ENCODE results near the gene PPP1R15B.

PPP1R15B gene

GRCh38 chr1:204420039-204421004, 8.7 kb upstream of the PPP1R15B start:
- in situ Hi-C loops (cut with MboI; ENCODE audit: low sequenced_read_pairs): no loop called here

GRCh38 chr1:204419064-204419403, 7.4 kb upstream of the PPP1R15B start:
- in situ Hi-C loops (cut with MboI; ENCODE audit: low sequenced_read_pairs): no loop called here

More at GRCh38 chr1:204420039-204421004, 8.7 kb upstream of the PPP1R15B start:
- Histone ChIP-seq H3K4me3 (no peak overlapping the region), H3K4me1 (peaks cover 4% of the 10 kb centered on the region; the same call in 1 of the 2 replicates), H3K9me3 (no peaks in the 10 kb centered on the region), H3K36me3 (replicated peaks) (peaks cover 4% of the 10 kb centered on the region), H3K27me3 (ENCODE audit: low read depth) (no peaks in the 10 kb centered on the region)
- DNase-seq (ENCODE audit: low spot score in 2 of 2): no peak

GRCh38 chr1:204418174-204419063, 6.8 kb upstream of the PPP1R15B start:
- Histone ChIP-seq H3K9me3 (no peaks in the 10 kb centered on the region), H3K4me3 (no peak overlapping the region), H3K4me1 (peaks cover 4% of the 10 kb centered on the region; the same call in 1 of the 2 replicates), H3K27me3 (ENCODE audit: low read depth) (no peaks in the 10 kb centered on the region), H3K36me3 (replicated peaks) (peaks cover 4% of the 10 kb centered on the region; the same call in 1 of the 2 replicates)
- no peak for DNase-seq (ENCODE audit: low spot score in 2 of 2)
- in situ Hi-C loops (cut with MboI; ENCODE audit: low sequenced_read_pairs): no loop called here

More at GRCh38 chr1:204419064-204419403, 7.4 kb upstream of the PPP1R15B start:
- Histone ChIP-seq H3K27me3 (ENCODE audit: low read depth) (no peaks in the 10 kb centered on the region), H3K9me3 (no peaks in the 10 kb centered on the region), H3K4me3 (no peak overlapping the region), H3K4me1 (peaks cover 4% of the 10 kb centered on the region; the same call in 1 of the 2 replicates), H3K36me3 (replicated peaks) (peaks cover 4% of the 10 kb centered on the region; the same call in 1 of the 2 replicates)
- no peak for DNase-seq (ENCODE audit: low spot score in 2 of 2)

- in situ Hi-C loops (cut with MboI; ENCODE audit: low sequenced_read_pairs): no loop called here
- no peaks in the 10 kb centered on the region for H3K27me3 ChIP-seq (ENCODE audit: low read depth)
- H3K4me3 ChIP-seq: no peak overlapping the region
- H3K36me3 ChIP-seq (replicated peaks): peaks cover 4% of the 10 kb centered on the region; the same call in 1 of the 2 replicates
- peaks cover under 1% of the 10 kb centered on the region; the same call in 1 of the 2 replicates for H3K4me1 ChIP-seq
- no peaks in the 10 kb centered on the region for H3K9me3 ChIP-seq
- DNase-seq (ENCODE audit: low spot score in 2 of 2): no peak
These were observed 5.7 kb upstream of the PPP1R15B start for GRCh38 chr1:204417074-204417997.

DNA sequence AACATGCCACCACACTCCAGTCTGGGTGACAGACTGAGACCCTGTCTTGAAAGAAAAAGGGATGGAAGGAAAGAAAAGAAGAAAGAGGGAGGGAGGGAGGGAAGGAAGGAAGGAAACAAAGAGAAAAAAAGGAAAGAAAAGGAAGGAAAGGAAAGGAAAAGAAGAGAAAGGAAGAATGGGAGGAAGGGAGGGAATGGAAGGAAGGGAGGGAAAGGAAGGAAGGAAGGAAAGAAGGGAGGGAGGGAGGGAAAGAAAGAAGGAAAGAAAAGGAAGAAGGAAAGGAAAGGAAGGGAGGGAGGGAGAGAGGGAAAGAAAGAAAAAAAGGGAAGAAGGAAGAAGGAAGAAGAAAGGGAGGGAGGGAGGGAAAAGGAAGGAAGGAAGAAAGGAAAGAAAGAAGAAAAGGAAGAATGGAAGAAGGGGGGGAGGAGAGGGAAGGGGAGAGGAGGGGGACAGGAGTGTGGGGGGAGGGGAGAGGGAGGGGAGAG, 5.0 kb upstream of the PPP1R15B start:
- Histone ChIP-seq H3K9me3 (no peaks in the 10 kb centered on the region), H3K27me3 (ENCODE audit: low read depth) (no peaks in the 10 kb centered on the region), H3K4me3 (no peak overlapping the region), H3K4me1 (peaks cover 3% of the 10 kb centered on the region; the same call in 1 of the 2 replicates), H3K36me3 (replicated peaks) (peaks cover 4% of the 10 kb centered on the region; the same call in 1 of the 2 replicates)
- no peak for DNase-seq (ENCODE audit: low spot score in 2 of 2)
- in situ Hi-C loops (cut with MboI; ENCODE audit: low sequenced_read_pairs): no loop called here

GRCh38 chr1:204415351-204415750, 3.7 kb upstream of the PPP1R15B start:
- peaks cover 3% of the 10 kb centered on the region; the same call in 1 of the 2 replicates for H3K4me1 ChIP-seq
- H3K36me3 ChIP-seq (replicated peaks): peaks cover 5% of the 10 kb centered on the region; the same call in 1 of the 2 replicates
- no peaks in the 10 kb centered on the region for H3K27me3 ChIP-seq (ENCODE audit: low read depth)
- in situ Hi-C loops (cut with MboI; ENCODE audit: low sequenced_read_pairs): no loop called here
- DNase-seq (ENCODE audit: low spot score in 2 of 2): no peak
- no peaks in the 10 kb centered on the region for H3K9me3 ChIP-seq
- no peak overlapping the region for H3K4me3 ChIP-seq

GRCh38 chr1:204414016-204414415, 2.4 kb upstream of the PPP1R15B start:
- no peak for DNase-seq (ENCODE audit: low spot score in 2 of 2)
- in situ Hi-C loops (cut with MboI; ENCODE audit: low sequenced_read_pairs): no loop called here
- Histone ChIP-seq H3K27me3 (ENCODE audit: low read depth) (no peaks in the 10 kb centered on the region), H3K9me3 (no peaks in the 10 kb centered on the region), H3K4me3 (no peak overlapping the region), H3K4me1 (peaks cover 3% of the 10 kb centered on the region; the same call in 1 of the 2 replicates), H3K36me3 (replicated peaks) (peaks cover 9% of the 10 kb centered on the region; the same call in 1 of the 2 replicates)

DNA sequence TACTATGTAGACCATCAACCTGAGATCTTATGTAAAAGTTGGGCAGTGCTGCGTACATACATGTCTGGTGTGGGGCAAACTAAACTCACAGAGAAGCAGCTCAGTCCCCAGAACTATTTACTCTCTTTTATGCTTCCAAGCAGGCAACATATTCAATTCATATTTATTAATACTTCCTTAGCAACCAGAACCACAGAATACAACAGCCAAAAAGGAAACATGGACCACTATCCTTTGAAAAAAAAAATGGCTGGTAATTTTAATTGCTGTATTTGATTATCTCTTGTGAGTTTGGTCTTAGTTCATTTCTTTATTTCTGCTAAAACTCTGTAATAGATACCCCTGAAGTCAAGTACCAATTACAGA, 1.5 kb upstream of the PPP1R15B start:
- Histone ChIP-seq H3K36me3 (replicated peaks) (peaks cover 9% of the 10 kb centered on the region), H3K9me3 (no peaks in the 10 kb centered on the region), H3K27me3 (ENCODE audit: low read depth) (no peaks in the 10 kb centered on the region), H3K4me3 (no peak overlapping the region), H3K4me1 (peaks cover 3% of the 10 kb centered on the region; the same call in 1 of the 2 replicates)
- in situ Hi-C loops (cut with MboI; ENCODE audit: low sequenced_read_pairs): no loop called here
- no peak for DNase-seq (ENCODE audit: low spot score in 2 of 2)

DNA sequence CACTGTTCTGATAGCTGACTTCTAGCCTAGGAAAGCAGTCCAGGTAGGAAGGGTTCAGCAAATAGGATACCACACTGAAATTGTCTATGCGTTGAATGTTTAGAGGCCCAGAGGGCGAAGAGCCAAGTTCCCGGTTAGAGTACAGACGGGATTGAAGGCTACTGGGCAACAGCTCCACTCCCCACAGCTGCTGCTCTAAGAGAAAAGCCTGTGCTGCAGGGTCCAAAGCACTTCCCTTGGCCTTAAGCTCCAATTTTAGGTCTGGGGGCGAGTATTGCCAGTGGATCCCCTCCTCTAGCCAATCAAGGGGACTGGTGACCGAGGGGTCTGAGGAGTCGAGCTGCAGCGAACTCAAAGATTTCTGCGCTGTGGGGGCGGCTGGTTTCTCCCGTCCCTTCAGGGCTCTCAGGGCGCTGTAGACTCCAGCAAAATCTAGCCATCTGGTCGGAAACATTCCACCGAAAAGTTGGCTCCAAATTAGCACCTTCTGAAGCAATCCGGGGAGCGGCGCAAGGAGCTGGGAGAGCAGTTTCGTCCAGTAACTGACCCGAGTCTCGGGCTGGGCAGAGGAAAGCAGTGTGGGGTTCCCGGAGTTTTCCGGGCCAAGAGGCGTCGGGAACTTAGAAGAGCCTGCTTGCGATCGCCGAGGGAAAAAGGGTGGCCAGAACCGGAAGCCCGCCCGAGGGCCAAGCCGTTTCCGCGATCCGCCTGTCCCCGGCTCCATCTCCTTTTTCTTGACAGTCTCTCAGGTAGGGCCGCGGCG, 748 bp downstream of the PPP1R15B start:
- in situ Hi-C loops (cut with MboI; ENCODE audit: low sequenced_read_pairs): no loop called here
- H3K9me3 ChIP-seq: no peaks in the 10 kb centered on the region
- peaks cover 14% of the 10 kb centered on the region for H3K36me3 ChIP-seq (replicated peaks)
- peak overlapping the region; percentile 93 for H3K4me3 ChIP-seq
- peak in 1 of 2 experiments; percentile 52 for DNase-seq (ENCODE audit: low spot score in 2 of 2)
- peaks cover 8% of the 10 kb centered on the region for H3K4me1 ChIP-seq
- H3K27me3 ChIP-seq (ENCODE audit: low read depth): no peaks in the 10 kb centered on the region

DNA sequence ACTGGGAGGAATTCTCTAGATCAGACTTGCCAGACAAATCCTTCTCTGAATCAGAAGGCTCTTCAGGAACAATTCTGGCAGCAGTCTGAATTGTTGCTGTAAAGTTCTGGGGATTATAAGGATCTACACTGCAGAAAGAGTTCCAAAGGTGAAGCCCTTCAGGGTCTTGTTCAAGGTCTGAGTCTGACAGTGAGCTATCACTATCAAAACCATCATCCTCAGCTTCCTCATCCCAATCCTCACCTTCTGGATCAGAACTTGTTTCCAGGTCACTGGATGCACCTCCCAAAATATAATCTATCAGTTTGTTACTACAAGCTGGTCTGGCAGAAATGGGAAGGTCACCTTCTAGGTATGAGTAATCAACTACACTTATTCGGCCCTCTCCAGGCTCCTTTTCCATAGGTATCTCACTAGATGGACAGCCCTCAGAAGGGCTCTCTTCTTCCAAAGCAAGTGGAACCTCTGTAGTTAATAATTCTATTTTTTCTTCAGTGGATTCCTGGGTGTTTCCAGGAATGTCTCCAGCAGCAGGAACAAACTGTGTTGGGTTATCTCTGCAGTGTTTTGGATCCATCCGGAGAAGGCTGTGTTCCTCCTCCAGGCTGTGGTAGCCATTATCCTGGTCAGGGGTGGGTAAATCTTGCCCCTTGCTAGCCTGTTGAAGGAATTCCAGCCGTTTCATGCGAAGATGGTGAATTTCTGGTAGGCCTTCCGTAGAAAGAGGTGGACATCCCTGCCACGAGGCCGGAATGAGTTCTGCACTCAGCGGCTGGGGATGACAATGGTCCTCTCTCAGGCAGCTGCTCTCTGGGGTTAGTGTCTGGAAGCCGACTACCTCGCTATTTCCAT, 1.6 kb downstream of the PPP1R15B start:
- H3K4me3 ChIP-seq: peak overlapping the region; percentile 93
- peaks cover 9% of the 10 kb centered on the region for H3K4me1 ChIP-seq
- H3K27me3 ChIP-seq (ENCODE audit: low read depth): no peaks in the 10 kb centered on the region
- H3K36me3 ChIP-seq (replicated peaks): peaks cover 23% of the 10 kb centered on the region
- no peaks in the 10 kb centered on the region for H3K9me3 ChIP-seq
- in situ Hi-C loops (cut with MboI; ENCODE audit: low sequenced_read_pairs): no loop called here
- DNase-seq (ENCODE audit: low spot score in 2 of 2): no peak

DNA sequence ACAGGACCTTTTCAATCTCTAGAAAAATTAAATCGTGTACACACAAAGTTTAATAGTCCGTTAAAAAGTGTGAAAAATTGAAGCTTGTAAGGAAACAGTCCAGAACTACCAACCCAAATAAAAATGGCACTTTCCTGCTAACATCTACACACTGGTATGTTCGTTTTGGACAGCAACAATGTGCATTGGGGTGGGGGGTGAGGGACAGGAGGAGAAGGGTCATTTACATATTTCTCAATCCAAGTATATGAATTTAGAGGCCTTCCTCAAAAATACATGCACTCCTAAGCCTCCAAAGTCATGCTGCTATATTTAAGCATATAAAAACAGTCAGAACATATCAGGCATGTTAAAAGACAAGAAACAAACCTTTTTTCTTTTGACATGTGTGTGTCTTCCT, 2.5 kb downstream of the PPP1R15B start:
- Histone ChIP-seq H3K4me3 (peak overlapping the region; percentile 93), H3K9me3 (no peaks in the 10 kb centered on the region), H3K27me3 (ENCODE audit: low read depth) (no peaks in the 10 kb centered on the region), H3K4me1 (peaks cover 9% of the 10 kb centered on the region), H3K36me3 (replicated peaks) (peaks cover 31% of the 10 kb centered on the region)
- DNase-seq (ENCODE audit: low spot score in 2 of 2): peak in 1 of 2 experiments; percentile 44
- in situ Hi-C loops (cut with MboI; ENCODE audit: low sequenced_read_pairs): no loop called here

Measured in HAP-1 (cell line).